ENCODE results near the gene ACTR6.
"Not testable (repeated sequence)": the region's sequence is repeated elsewhere in the genome, so short reads cannot be mapped to it uniquely, and the experiment has no call there.

ACTR6 gene

GRCh38 chr12:100200463-100201181 is at the start of gene ACTR6:
TSS of gene ACTR6 (plus strand) at chr12:100200815. CDS start at chr12:100200852, 37 bp downstream.
- DNase-seq, result peak; percentile 90

DNA sequence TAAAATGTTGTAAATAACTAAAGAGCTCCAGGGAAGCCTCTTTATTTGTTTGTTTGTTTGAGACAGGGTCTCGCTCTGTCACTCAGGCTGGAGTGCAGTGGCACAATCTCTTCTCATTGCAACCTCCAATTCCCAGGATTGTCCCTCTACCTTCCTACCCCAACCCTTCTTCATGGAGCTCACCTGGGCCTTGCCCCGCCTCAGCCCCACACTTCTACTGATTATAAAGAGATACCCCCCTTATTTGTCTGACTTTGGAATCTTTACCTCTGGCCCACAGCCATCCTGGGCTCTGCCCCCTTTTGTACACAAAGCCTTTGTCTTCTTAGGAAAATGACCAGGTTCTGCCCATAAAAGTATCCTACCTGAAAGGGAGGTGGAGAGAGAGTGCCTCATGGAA is 48.8 kb upstream of the ACTR6 start:
- DNase-seq, result no peak

- DNase-seq, result no peak
Measured at GRCh38 chr12:100153131-100153530, 47.5 kb upstream of the ACTR6 start.

GRCh38 chr12:100154474-100155247 is 46.0 kb upstream of the ACTR6 start:
- DNase-seq, result no peak

DNA sequence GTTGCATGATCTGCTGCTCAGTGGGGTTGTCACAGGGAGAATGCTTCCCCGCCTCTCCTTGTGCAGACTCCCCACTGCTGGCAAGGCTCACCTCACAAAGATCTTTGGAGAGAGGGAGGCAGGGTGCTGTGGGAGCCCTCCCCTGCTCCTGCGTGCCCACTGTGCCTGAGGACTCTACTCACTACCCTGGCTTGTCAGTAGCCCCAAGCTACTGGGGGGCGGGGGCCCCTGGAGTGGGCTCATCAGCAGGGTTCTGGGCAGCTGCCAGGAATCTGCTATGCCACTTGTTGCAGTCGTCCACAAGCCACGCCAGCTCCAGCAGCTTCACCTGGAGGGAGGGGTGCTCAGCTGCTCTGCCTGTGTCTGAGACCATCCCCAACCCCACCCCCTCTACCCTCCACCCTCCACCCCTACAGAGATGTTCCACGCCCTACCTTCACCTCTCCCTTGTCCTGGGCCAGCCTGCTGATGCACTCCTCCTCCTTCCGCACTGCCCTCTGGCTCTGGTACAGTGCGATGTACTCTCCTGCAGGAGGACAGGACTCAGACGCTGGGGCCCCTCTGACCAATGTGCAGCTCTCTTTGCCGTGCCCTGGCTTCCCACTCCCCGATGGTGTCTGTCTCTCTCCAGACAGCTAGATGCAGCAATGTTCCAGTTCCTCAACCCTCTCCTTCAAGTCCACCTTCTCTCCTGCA is 43.7 kb upstream of the ACTR6 start:
- no peak for DNase-seq

- DNase-seq, result no peak
Measured at GRCh38 chr12:100157427-100157821, 43.2 kb upstream of the ACTR6 start.

- no peak for DNase-seq
Measured at GRCh38 chr12:100158535-100158934, 42.1 kb upstream of the ACTR6 start.

- DNase-seq, result no peak
Measured at GRCh38 chr12:100159391-100160104, 41.1 kb upstream of the ACTR6 start.

GRCh38 chr12:100163416-100164152 is 37.0 kb upstream of the ACTR6 start:
- DNase-seq, result peak; percentile 87

GRCh38 chr12:100164153-100164704 is 36.4 kb upstream of the ACTR6 start:
- DNase-seq, result no peak

- no peak for DNase-seq
Measured at GRCh38 chr12:100165356-100165755, 35.3 kb upstream of the ACTR6 start.

GRCh38 chr12:100166232-100166631 is 34.4 kb upstream of the ACTR6 start:
- no peak for DNase-seq

DNA sequence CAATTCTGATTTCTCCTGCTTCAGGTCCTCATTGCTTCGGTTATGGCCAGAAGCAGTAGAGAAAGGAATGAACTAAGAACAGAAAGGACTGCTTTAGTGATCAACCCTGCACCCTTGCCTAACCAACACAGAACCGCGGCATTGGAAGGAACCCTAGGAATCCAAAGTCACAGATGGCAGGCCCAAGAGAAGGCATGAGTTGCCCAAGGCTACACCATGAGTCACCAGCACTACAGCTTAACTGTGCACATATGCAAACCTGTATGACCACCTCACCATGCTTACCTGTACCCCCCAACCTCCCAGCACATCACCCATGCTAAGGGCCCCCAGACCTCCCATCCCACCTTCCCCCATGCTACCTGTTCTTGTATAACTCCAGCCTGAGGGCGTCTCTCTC is 32.1 kb upstream of the ACTR6 start:
- no peak for DNase-seq

GRCh38 chr12:100169345-100169744 is 31.3 kb upstream of the ACTR6 start:
- no peak for DNase-seq

DNA sequence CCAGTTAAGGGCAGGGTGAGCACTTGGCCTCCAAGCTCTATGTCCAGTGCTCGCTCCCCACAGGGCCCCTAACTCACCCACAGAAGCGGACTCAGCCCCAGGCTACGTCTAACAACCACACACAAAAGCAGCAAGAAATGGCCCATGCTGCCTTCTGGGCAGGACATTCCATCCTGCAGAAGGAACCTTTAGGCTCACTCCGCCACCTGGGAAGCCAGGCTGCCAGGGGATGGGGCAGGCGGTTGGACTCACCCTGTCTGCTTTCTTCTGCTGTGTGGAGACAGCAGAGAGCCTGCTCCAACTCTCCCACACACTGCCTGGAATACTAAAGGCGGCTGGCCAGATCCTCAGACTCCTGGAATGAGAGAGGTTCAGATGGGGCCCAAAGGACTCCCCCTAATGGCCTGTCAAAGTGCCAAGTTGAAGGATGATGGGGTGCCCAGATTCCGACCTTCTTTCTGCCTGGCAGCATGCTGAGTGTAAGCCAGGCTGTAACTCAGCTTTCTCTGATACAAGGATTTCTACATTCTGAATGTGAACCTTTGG is 30.2 kb upstream of the ACTR6 start:
- no peak for DNase-seq

- no peak for DNase-seq
Measured at GRCh38 chr12:100171248-100171647, 29.4 kb upstream of the ACTR6 start.

DNA sequence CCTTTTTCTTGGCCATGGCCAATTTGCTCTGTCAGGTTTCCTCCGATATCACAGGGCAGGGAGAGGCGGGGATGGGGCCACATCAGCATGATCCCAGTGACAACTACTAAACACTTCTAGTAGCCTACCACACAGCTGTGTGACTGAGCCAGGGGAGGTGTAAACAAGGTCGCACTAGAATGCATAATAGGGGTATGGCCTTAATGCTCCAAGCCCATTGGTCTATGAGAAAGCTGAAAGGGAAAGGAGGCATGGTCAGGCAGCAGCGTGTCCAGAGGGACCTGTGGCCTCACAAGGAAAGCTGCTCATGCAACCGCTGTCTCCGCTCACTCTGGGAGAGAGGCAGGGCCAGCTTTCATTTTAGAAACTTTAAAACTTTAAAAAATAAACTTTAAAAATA is 27.5 kb upstream of the ACTR6 start:
- DNase-seq, result no peak

DNA sequence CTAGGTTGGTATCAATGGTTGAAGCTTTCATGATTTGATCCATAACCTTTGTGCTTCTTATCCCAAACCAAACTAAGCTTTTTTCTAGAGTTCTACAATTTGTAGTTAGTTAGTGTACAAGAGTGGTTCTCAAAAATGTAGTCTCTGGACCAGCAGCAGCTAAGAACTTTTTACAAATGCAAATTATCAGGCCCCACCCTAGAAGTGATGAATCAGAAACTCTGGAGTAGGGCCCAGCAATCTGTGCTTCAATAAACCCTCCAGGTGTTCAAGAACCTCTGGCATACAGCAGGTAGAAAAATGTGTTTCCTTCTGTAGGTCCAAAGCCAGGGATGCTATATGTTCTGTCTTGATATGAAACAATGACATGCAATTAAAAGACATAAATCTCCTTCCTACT is 26.1 kb upstream of the ACTR6 start:
- no peak for DNase-seq

GRCh38 chr12:100176493-100176892 is 24.1 kb upstream of the ACTR6 start:
- not testable (repeated sequence) for DNase-seq

GRCh38 chr12:100179252-100179651 is 21.4 kb upstream of the ACTR6 start:
- no peak for DNase-seq

- DNase-seq, result no peak
Measured at GRCh38 chr12:100184549-100185145, 16.0 kb upstream of the ACTR6 start.
